Measurements from ENCODE around the gene PRKN. TPM values are rescaled to one million over a fixed set of nuclear protein-coding genes. Genes with fewer than 3 reads are reported as not detected.

Gene PRKN
- total and polyA plus RNA-seq, 9 of the 15 experiments (the other 6 are each of a cell fraction or from before 2014, with no cell fraction given): 0.03 to 0.96 (median 0.15) TPM; not detected in 2

DNA sequence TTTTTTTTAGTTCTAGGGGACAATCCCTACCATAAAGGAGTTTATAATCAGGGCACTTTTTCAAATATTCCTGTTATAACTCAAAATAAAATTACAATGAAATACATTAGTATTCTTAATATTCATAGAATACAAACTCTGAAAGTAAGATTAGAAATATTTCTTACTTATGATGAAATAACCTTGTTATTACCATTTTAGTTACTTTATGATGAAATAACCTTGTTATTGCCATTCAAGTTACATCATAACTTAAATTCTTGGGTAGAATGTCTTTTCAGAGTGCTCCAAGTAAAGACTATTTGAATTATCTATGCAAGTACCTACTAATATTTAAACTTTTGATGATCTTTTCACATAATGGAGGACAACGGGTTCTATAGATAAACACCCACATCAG lies 43.4 kb upstream of the PRKN start:
- Histone ChIP-seq H3K9me1 (ENCODE audit: control insufficient read depth, insufficient read depth, low read length) (no peaks in the 10 kb centered on the region), H4K20me1 (replicated peaks; ENCODE audit: control insufficient read depth, insufficient read depth, low read length) (no peaks in the 10 kb centered on the region), H3K4me1 (replicated peaks in 1 of 2; ENCODE audit: control insufficient read depth in 2 of 2, insufficient read depth in 2 of 2, low read length in 2 of 2) (no peaks in the 10 kb centered on the region), H3K79me2 (ENCODE audit: control insufficient read depth, insufficient read depth, low read length) (no peaks in the 10 kb centered on the region), H2AFZ (ENCODE audit: low read depth, low read length) (no peak overlapping the region), H3K27ac (ENCODE audit: extremely low read depth, low read depth, low read length) (no peak overlapping the region), H3K36me3 (ENCODE audit: control insufficient read depth, insufficient read depth, low read length) (no peaks in the 10 kb centered on the region), H3K27me3 (ENCODE audit: control insufficient read depth in 2 of 2, insufficient read depth in 2 of 2, low read length in 2 of 2) (no peaks in the 10 kb centered on the region), H3K9me3 (replicated peaks; ENCODE audit: control insufficient read depth, insufficient read depth, low read depth, low read length) (no peaks in the 10 kb centered on the region; the same call in 1 of the 2 replicates), H3K9ac (ENCODE audit: insufficient read depth in 1 of 2, low read depth in 2 of 2, low read length in 2 of 2) (no peak overlapping the region), H3K4me3 (no peak overlapping the region), H3K4me2 (ENCODE audit: insufficient read depth, low read length) (no peak overlapping the region)
- FAIRE-seq (no peak), ATAC-seq (no peak), DNase-seq (ENCODE audit: extremely low read depth in 1 of 4, low spot score in 3 of 4) (no peak)
- intact Hi-C loops (cut with micrococcal nuclease): no loop called here
- WGBS (ENCODE audit: insufficient coverage, low coverage, missing lambda C conversion rate): 0% methylated on average over 1 of the region's 1 CpG
- CTCF ChIA-PET (ENCODE audit: low intra/inter-chr PET ratio): no interaction called here
- TF ChIP-seq, protein P1, sequence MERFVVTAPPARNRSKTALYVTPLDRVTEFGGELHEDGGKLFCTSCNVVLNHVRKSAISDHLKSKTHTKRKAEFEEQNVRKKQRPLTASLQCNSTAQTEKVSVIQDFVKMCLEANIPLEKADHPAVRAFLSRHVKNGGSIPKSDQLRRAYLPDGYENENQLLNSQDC (CRISPR knock-in tag; IDR thresholded peaks at IDR 0.05): no peak
- no peak for TF ChIP-seq CEBPG (CRISPR knock-in tag; IDR thresholded peaks at IDR 0.05)
- peak in 1 of 2 experiments; percentile 51; a peak in 2 of 4 replicates for TF ChIP-seq CEBPG (tag; conservative IDR thresholded peaks at IDR 0.05 in 1 of 2, IDR thresholded peaks at IDR 0.05 in 1 of 2)
- POLR2A ChIA-PET: no interaction called here
- no TSS peak for BruUV-seq (replicated peaks)
- in situ Hi-C loops (cut with MboI): no loop called here

DNA sequence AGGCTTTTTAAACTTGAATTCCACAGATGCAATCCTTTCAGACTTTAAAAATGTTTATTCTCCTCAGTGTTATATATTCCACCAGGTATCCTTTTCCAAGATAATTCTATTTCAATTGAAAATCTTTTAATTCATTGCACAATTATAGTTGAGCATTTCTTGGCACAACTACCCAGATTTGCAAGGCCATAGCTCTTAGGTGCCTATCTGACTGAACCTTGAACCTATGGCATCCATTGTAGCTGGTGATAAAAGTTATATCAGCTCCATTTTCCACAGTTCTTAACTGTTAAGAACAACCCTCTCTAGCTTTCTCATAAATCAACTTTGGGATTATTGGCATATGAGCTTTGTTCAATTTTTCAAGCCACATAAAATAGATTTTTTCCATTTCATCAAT lies 42.6 kb upstream of the PRKN start:
- Histone ChIP-seq H3K9me3 (replicated peaks; ENCODE audit: control insufficient read depth, insufficient read depth, low read depth, low read length) (no peaks in the 10 kb centered on the region), H3K4me2 (ENCODE audit: insufficient read depth, low read length) (no peak overlapping the region), H3K9me1 (ENCODE audit: control insufficient read depth, insufficient read depth, low read length) (no peaks in the 10 kb centered on the region), H3K27ac (ENCODE audit: extremely low read depth, low read depth, low read length) (no peak overlapping the region), H3K36me3 (ENCODE audit: control insufficient read depth, insufficient read depth, low read length) (no peaks in the 10 kb centered on the region), H2AFZ (ENCODE audit: low read depth, low read length) (no peak overlapping the region), H3K27me3 (ENCODE audit: control insufficient read depth in 2 of 2, insufficient read depth in 2 of 2, low read length in 2 of 2) (no peaks in the 10 kb centered on the region), H3K4me3 (no peak overlapping the region), H3K4me1 (replicated peaks in 1 of 2; ENCODE audit: control insufficient read depth in 2 of 2, insufficient read depth in 2 of 2, low read length in 2 of 2) (no peaks in the 10 kb centered on the region), H3K79me2 (ENCODE audit: control insufficient read depth, insufficient read depth, low read length) (no peaks in the 10 kb centered on the region), H4K20me1 (replicated peaks; ENCODE audit: control insufficient read depth, insufficient read depth, low read length) (no peaks in the 10 kb centered on the region), H3K9ac (ENCODE audit: insufficient read depth in 1 of 2, low read depth in 2 of 2, low read length in 2 of 2) (no peak overlapping the region)
- ATAC-seq: no peak
- TF ChIP-seq ZNF586 (CRISPR knock-in tag; conservative IDR thresholded peaks at IDR 0.05): no peak
- TF ChIP-seq CLOCK (CRISPR knock-in tag; IDR thresholded peaks at IDR 0.05; ENCODE audit: borderline replicate concordance): no peak
- TF ChIP-seq ZNF507 (tag; conservative IDR thresholded peaks at IDR 0.05): no peak
- no peak for TF ChIP-seq SAP30 (IDR thresholded peaks at IDR 0.05; ENCODE audit: borderline replicate concordance, insufficient read depth, low read depth, low read length, poor library complexity, severe bottlenecking)
- TF ChIP-seq ZNF431 (CRISPR knock-in tag; IDR thresholded peaks at IDR 0.05): no peak
- TF ChIP-seq NCOA6 (IDR thresholded peaks at IDR 0.05): no peak
- TF ChIP-seq ZNF584 (CRISPR knock-in tag; IDR thresholded peaks at IDR 0.05; ENCODE audit: low read depth): no peak
- ChIA-PET CTCF (ENCODE audit: low intra/inter-chr PET ratio) (interaction anchor here (0.7 kb wide), 1 partner anchor 9 kb away, joined by 3 read pairs; no protein-coding TSS in a partner anchor), POLR2A (no interaction called here)
- no peak for FAIRE-seq
- no TSS peak for BruUV-seq (replicated peaks)
- in situ Hi-C loops (cut with MboI): no loop called here
- intact Hi-C loops (cut with micrococcal nuclease): no loop called here
- no peak for DNase-seq (ENCODE audit: extremely low read depth in 1 of 4, low spot score in 3 of 4)
